ENCODE measurements around the gene GGT5. TPM values are rescaled to one million over a fixed set of nuclear protein-coding genes. Genes with fewer than 3 reads are reported as not detected.
A peak's percentile ranks its signal among the peaks of the same experiment; 100 is the strongest.

Gene GGT5
- total and polyA plus RNA-seq, 2 of the 13 experiments (the other 11 are each of a cell fraction or from before 2014, with no cell fraction given): 0.69 to 3.1 TPM

DNA sequence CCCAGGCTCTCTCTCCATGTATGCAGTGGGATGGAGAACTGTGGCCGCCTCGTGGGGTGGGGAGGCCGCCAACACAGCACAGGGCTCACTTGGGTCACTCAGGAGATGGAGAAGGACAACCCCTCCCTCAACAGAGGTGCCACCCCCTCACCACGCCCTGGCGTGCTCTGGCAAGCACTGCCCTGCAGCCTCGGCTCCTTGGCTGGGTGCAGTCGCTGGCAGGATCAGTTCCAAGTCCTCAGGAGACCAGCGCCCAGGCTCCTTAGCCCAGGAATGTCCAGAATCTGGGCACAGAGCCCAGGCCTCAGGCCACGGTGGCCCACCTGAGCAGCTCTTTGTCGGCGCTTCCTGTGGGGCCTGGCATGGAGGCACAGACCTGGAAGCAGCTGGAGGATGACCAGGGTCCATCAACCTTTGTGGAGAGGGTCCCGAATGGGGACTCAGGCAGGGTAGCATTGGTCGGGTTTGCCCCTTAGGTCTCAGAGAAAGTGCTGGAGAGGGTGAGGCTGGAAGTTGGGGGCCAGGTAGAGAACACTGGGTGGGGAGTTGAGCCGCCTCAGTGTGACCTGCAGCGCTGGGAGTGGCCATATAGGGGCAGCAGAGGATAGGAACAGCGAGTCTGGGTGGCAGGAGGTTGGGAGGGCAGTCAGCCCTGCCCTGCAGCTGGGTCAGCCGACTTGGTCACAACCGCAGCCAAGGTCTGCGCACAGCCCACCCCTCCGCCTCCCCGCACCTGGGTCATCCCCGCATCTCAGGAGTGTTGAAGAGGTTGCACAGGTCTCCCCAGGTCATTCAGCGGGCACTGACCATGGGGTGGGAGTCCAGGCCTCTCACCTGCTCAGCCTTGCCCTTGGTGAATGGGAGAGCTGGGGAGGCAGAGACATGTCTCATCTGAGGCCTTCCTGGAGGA lies 55.4 kb downstream of the GGT5 start (continued):
- TF ChIP-seq TARDBP (CRISPR knock-in tag; IDR thresholded peaks at IDR 0.05): no peak
- no peak for TF ChIP-seq ZNF775 (CRISPR knock-in tag; IDR thresholded peaks at IDR 0.05; ENCODE audit: borderline replicate concordance)
- no peak for TF ChIP-seq MAFG (CRISPR knock-in tag; IDR thresholded peaks at IDR 0.05)
- TF ChIP-seq BHLHE40 (IDR thresholded peaks at IDR 0.05; ENCODE audit: low read length): no peak
- no peak for TF ChIP-seq TBX2 (CRISPR knock-in tag; IDR thresholded peaks at IDR 0.05; ENCODE audit: borderline replicate concordance)
- TF ChIP-seq, protein P1, sequence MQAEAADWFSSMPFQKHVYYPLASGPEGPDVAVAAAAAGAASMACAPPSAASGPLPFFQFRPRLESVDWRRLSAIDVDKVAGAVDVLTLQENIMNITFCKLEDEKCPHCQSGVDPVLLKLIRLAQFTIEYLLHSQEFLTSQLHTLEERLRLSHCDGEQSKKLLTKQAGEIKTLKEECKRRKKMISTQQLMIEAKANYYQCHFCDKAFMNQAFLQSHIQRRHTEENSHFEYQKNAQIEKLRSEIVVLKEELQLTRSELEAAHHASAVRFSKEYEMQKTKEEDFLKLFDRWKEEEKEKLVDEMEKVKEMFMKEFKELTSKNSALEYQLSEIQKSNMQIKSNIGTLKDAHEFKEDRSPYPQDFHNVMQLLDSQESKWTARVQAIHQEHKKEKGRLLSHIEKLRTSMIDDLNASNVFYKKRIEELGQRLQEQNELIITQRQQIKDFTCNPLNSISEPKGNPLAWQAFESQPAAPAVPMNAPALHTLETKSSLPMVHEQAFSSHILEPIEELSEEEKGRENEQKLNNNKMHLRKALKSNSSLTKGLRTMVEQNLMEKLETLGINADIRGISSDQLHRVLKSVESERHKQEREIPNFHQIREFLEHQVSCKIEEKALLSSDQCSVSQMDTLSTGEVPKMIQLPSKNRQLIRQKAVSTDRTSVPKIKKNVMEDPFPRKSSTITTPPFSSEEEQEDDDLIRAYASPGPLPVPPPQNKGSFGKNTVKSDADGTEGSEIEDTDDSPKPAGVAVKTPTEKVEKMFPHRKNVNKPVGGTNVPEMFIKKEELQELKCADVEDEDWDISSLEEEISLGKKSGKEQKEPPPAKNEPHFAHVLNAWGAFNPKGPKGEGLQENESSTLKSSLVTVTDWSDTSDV (CRISPR knock-in tag; IDR thresholded peaks at IDR 0.05): no peak; the same call in 1 of the 2 replicates
- TF ChIP-seq KDM5B (CRISPR knock-in tag; IDR thresholded peaks at IDR 0.05; ENCODE audit: borderline replicate concordance): 0 out of 2 replicates have a peak, but pooled peaks have one; percentile 62
- TF ChIP-seq, protein P2, sequence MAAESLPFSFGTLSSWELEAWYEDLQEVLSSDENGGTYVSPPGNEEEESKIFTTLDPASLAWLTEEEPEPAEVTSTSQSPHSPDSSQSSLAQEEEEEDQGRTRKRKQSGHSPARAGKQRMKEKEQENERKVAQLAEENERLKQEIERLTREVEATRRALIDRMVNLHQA (CRISPR knock-in tag; IDR thresholded peaks at IDR 0.05): no peak
- 0 out of 2 replicates have a peak, but pooled peaks have one; percentile 24 for TF ChIP-seq ZNF12 (CRISPR knock-in tag; IDR thresholded peaks at IDR 0.05)
- TF ChIP-seq ZNF567 (CRISPR knock-in tag; IDR thresholded peaks at IDR 0.05; ENCODE audit: borderline replicate concordance): 0 out of 2 replicates have a peak, but pooled peaks have one; percentile 57
- TF ChIP-seq CHD2 (IDR thresholded peaks at IDR 0.05; ENCODE audit: low read depth, low read length): no peak
- TF ChIP-seq ZFX (CRISPR knock-in tag; IDR thresholded peaks at IDR 0.05; ENCODE audit: low read depth): peak; percentile 58
- no peak for TF ChIP-seq ZNF549 (CRISPR knock-in tag; IDR thresholded peaks at IDR 0.05)
- TF ChIP-seq ZBTB26 (CRISPR knock-in tag; IDR thresholded peaks at IDR 0.05; ENCODE audit: borderline replicate concordance): 0 out of 2 replicates have a peak, but pooled peaks have one; percentile 29
- TF ChIP-seq ZFP1 (CRISPR knock-in tag; IDR thresholded peaks at IDR 0.05): no peak
- no peak for TF ChIP-seq MLLT10 (CRISPR knock-in tag; IDR thresholded peaks at IDR 0.05)
- no peak for TF ChIP-seq ZNF772 (CRISPR knock-in tag; IDR thresholded peaks at IDR 0.05)
- TF ChIP-seq, protein P3, sequence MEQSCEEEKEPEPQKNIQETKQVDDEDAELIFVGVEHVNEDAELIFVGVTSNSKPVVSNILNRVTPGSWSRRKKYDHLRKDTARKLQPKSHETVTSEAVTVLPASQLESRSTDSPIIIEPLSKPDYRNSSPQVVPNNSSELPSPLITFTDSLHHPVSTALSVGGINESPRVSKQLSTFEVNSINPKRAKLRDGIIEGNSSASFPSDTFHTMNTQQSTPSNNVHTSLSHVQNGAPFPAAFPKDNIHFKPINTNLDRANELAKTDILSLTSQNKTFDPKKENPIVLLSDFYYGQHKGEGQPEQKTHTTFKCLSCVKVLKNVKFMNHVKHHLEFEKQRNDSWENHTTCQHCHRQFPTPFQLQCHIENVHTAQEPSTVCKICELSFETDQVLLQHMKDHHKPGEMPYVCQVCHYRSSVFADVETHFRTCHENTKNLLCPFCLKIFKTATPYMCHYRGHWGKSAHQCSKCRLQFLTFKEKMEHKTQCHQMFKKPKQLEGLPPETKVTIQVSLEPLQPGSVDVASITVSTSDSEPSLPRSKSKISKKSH (CRISPR knock-in tag; IDR thresholded peaks at IDR 0.05; ENCODE audit: borderline replicate concordance): peak; percentile 69; the same call in 1 of the 2 replicates
- no peak for TF ChIP-seq ZNF256 (CRISPR knock-in tag; conservative IDR thresholded peaks at IDR 0.05)
- TF ChIP-seq ZNF616 (CRISPR knock-in tag; IDR thresholded peaks at IDR 0.05; ENCODE audit: low read depth): no peak
- no peak for TF ChIP-seq MIER2 (CRISPR knock-in tag; IDR thresholded peaks at IDR 0.05)
- TF ChIP-seq CCDC6 (CRISPR knock-in tag; IDR thresholded peaks at IDR 0.05): no peak
- no peak for TF ChIP-seq ZNF513 (CRISPR knock-in tag; conservative IDR thresholded peaks at IDR 0.05)

Measured in HepG2 (cell line).